Measurements from ENCODE around the gene RGS7. TPM values are rescaled to one million over a fixed set of nuclear protein-coding genes. Genes with fewer than 3 reads are reported as not detected.
"Not testable (repeated sequence)": the region's sequence is repeated elsewhere in the genome, so short reads cannot be mapped to it uniquely, and the experiment has no call there.

The RGS7 gene
- total RNA-seq, 2 experiments from 2014 or later = not detected

GRCh38 chr1:241171991-241172390 lies 185.0 kb downstream of the RGS7 start:
- H3K27ac Mint-ChIP-seq = no peak overlapping the region
- intact Hi-C loops (cut with micrococcal nuclease) = no loop called here
- H3K27me3 Mint-ChIP-seq = no peaks in the 10 kb centered on the region
- H3K4me3 Mint-ChIP-seq = no peak overlapping the region
- POLR2A ChIA-PET = no interaction called here
- TF ChIP-seq, protein P1, sequence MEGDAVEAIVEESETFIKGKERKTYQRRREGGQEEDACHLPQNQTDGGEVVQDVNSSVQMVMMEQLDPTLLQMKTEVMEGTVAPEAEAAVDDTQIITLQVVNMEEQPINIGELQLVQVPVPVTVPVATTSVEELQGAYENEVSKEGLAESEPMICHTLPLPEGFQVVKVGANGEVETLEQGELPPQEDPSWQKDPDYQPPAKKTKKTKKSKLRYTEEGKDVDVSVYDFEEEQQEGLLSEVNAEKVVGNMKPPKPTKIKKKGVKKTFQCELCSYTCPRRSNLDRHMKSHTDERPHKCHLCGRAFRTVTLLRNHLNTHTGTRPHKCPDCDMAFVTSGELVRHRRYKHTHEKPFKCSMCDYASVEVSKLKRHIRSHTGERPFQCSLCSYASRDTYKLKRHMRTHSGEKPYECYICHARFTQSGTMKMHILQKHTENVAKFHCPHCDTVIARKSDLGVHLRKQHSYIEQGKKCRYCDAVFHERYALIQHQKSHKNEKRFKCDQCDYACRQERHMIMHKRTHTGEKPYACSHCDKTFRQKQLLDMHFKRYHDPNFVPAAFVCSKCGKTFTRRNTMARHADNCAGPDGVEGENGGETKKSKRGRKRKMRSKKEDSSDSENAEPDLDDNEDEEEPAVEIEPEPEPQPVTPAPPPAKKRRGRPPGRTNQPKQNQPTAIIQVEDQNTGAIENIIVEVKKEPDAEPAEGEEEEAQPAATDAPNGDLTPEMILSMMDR (IDR thresholded peaks at IDR 0.05) = no peak
- no peaks in the 10 kb centered on the region for H3K4me1 Mint-ChIP-seq (ENCODE audit: low read depth)
- no peak for DNase-seq
- CTCF ChIA-PET = no interaction called here
- no peak for ATAC-seq
- H3K9me3 Mint-ChIP-seq = peaks cover 2% of the 10 kb centered on the region
- H3K36me3 Mint-ChIP-seq (ENCODE audit: low read depth) = no peaks in the 10 kb centered on the region

DNA sequence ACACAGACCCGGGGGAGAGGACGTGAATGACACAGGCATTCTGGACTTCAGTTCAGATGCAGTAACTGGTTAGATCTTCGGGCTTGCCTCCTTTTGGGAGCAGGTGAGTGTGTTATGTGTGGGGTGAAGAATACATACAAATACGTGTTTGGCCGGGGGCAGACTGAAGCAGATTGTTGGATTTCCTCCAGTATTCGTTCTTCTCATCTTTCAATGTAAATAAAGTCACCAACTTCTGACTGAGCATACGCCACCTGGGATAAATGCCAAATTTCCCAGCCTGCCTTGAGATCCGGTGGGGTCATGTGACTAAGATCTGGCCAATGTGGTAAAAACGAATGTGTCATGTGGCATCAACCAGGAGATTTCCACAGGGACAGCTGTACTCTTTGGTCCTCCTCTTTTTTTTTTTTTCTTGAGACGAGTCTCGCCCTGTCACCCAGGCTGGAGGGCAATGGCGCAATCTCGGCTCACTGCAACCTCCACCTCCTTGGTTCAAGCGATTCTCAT lies 189.8 kb downstream of the RGS7 start:
- peaks cover 4% of the 10 kb centered on the region for H3K9me3 Mint-ChIP-seq
- POLR2A ChIA-PET = no interaction called here
- intact Hi-C loops (cut with micrococcal nuclease) = no loop called here
- DNase-seq (no peak), ATAC-seq (no peak)
- H3K27ac Mint-ChIP-seq = no peak overlapping the region
- no peak overlapping the region for H3K4me3 Mint-ChIP-seq
- no peaks in the 10 kb centered on the region for H3K36me3 Mint-ChIP-seq (ENCODE audit: low read depth)
- CTCF ChIA-PET = no interaction called here
- H3K27me3 Mint-ChIP-seq = no peaks in the 10 kb centered on the region
- H3K4me1 Mint-ChIP-seq (ENCODE audit: low read depth) = no peaks in the 10 kb centered on the region
- TF ChIP-seq, protein P1 (IDR thresholded peaks at IDR 0.05) = no peak

DNA sequence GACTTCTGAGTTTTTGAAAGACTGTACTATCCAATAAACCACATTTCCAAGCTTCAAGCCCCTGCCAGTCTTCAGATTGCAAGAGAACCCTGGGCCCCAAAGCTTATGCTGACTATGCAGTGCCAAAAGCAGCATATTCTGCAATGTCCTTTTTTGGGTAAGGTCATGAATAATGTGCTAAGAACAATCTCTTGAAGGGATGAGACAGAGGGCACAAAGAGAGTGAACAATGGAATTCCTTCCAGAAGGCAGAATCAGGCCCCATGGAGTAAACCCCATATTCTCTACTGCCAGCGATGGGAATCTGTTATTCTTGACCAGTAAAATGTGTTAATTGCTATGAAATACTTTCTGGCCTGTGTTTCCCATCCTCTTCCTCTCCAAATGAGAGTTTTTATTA lies 190.4 kb downstream of the RGS7 start:
- intact Hi-C loops (cut with micrococcal nuclease) = no loop called here
- no peaks in the 10 kb centered on the region for H3K27me3 Mint-ChIP-seq
- H3K36me3 Mint-ChIP-seq (ENCODE audit: low read depth) = no peaks in the 10 kb centered on the region
- POLR2A ChIA-PET = no interaction called here
- ATAC-seq = no peak
- H3K27ac Mint-ChIP-seq = no peak overlapping the region
- CTCF ChIA-PET = no interaction called here
- no peak for DNase-seq
- H3K4me1 Mint-ChIP-seq (ENCODE audit: low read depth) = no peaks in the 10 kb centered on the region
- H3K9me3 Mint-ChIP-seq = peaks cover 4% of the 10 kb centered on the region
- no peak overlapping the region for H3K4me3 Mint-ChIP-seq
- TF ChIP-seq, protein P1 (IDR thresholded peaks at IDR 0.05) = no peak

- H3K36me3 Mint-ChIP-seq (ENCODE audit: low read depth); H3K4me1 Mint-ChIP-seq (ENCODE audit: low read depth); POLR2A ChIA-PET; H3K4me3 Mint-ChIP-seq; DNase-seq; intact Hi-C loops (cut with micrococcal nuclease); H3K27me3 Mint-ChIP-seq; H3K9me3 Mint-ChIP-seq; H3K27ac Mint-ChIP-seq; ATAC-seq; CTCF ChIA-PET: not testable (repeated sequence)
These were observed 191.7 kb downstream of the RGS7 start for GRCh38 chr1:241165256-241165655.

DNA sequence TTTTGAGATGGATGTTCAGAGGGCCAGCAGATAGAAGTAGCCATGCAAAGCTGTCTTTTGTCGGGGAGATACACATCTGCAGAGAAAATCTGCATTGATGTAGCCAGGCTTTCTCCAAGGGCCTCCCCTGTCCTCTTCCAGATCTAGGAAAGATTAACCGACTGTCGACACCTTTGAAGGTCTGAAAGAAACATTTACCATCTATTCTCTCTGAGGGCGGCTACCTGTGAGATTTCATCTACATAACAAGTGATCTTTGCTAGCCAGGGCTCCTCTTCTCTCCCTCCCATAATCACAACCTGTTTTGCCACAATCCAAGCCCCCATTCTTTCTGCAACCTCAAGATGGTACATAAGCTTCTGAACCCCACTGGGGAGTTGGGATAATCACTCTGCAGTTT lies 193.6 kb downstream of the RGS7 start:
- TF ChIP-seq, protein P1 (IDR thresholded peaks at IDR 0.05) = no peak
- ChIA-PET CTCF (no interaction called here), POLR2A (no interaction called here)
- H3K36me3 Mint-ChIP-seq (ENCODE audit: low read depth) = no peaks in the 10 kb centered on the region
- no peak for DNase-seq
- no peak overlapping the region for H3K27ac Mint-ChIP-seq
- H3K9me3 Mint-ChIP-seq = peaks cover 2% of the 10 kb centered on the region
- no peaks in the 10 kb centered on the region for H3K4me1 Mint-ChIP-seq (ENCODE audit: low read depth)
- no peak overlapping the region for H3K4me3 Mint-ChIP-seq
- no peak for ATAC-seq
- H3K27me3 Mint-ChIP-seq = no peaks in the 10 kb centered on the region
- intact Hi-C loops (cut with micrococcal nuclease) = no loop called here

DNA sequence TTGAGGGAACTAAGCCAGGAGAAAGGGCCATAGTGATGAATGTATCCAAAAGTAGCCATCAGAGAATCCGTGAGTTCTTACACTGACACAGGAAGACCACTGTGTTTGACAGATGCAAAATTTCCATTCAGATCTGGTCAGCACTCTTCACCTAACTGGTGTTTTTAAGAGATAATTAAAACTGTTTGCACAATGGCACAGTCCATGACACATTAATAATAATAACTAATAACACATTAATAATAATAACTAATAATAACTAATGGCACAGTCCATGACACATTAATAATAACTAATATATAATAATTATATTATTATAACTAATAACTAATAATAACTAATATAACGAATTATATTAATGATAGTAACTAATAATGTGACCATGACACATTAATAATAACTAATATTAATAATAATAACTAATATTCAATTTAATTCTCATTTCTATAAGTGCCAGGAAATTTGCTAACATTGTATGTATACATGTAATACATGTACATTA lies 195.8 kb downstream of the RGS7 start:
- Mint-ChIP-seq H3K9me3 (peaks cover 4% of the 10 kb centered on the region), H3K27me3 (no peaks in the 10 kb centered on the region), H3K4me1 (ENCODE audit: low read depth) (no peaks in the 10 kb centered on the region), H3K27ac (no peak overlapping the region), H3K36me3 (ENCODE audit: low read depth) (no peaks in the 10 kb centered on the region), H3K4me3 (no peak overlapping the region)
- intact Hi-C loops (cut with micrococcal nuclease) = no loop called here
- ATAC-seq (no peak), DNase-seq (no peak)
- CTCF ChIA-PET = no interaction called here
- POLR2A ChIA-PET = no interaction called here
- TF ChIP-seq, protein P1 (IDR thresholded peaks at IDR 0.05) = no peak
